HG02678 (cell line): ENCODE measurements around the gene KCNH1.

Experiments used
- ATAC-seq: cut with Tn5 transposase; IDR thresholded peaks from one replicate; pipeline ENCODE4 v1.9.1; 2021; ENCODE audit warnings: mild to moderate bottlenecking, moderate library complexity; ENCODE audit not compliant: unreplicated experiment

KCNH1 gene

DNA sequence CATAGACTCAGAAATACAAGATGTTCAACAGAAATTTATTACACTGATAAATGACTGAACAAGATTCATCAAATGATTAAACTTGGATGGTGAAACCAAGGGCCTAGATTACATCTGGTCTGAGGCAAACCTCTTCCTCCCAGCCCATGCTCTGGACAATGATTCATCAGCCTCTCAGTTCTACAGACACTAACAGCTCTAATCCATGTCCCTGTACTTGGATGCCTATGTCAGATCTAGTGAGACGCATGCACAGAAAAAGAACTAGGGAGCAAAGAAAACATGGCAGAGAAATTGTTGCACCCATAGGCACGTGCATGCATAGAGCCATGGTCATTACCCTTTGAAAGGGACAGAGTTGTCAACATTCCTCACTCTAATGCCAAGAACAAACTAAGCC is 250.1 kb downstream of the KCNH1 start:
- no peak for ATAC-seq

DNA sequence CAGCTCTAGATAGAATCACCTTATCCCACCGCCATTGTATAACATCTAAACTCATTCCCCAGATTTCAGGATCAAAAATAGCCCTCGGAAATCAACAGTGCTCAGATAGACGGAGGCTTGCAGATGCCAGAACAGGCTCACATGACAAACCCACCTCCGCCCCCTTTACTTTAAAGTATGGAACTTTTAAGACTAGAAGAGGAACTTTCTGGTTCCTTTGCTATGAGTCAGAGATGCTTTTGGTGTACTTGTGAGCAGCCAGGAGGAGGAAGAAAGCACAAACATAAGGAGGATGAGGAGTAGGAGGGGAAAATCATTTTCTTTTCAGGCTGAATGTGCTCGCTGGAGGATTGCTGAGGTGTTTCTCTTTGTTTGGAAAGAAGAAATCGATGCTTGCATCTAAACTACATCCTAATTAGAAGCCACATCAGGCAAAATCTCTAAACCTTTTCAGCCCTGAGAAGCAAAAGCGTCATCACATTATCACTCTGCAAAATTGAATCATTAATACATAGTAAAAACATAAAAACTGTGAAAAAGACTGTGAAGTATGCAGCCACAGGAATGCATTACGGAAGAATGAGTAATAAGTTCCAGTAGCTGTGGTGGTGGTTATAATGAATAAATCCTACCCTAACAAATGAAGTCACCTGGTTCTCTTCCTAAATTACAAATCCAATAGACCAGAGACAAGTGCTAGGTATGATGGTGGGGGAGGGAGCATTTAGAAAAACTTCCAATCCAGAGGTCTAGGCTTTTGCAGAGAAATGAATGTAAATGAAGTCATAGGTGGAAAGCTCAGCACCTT is 251.3 kb downstream of the KCNH1 start:
- ATAC-seq: no peak

DNA sequence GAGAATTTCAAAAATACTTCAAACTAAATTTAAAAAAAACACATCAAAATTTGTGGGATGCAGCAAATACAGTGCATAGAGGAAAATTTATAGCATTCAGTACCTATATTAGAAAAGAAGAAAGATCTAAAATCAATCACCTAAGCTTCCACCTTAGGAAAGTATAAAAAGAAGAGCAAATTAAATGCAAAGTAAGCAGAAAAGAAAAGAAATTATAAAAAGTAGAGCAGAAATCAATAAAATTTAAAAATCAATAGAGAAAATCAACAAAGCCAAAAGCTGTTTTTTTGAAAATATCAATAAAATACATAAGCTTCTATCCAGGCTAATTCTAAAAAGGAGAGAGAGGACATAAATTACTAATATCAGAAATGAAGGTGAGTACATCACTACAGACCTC is 255.4 kb downstream of the KCNH1 start:
- ATAC-seq: no peak

GRCh38 chr1:210876275-210876674 is 257.7 kb downstream of the KCNH1 start:
- no peak for ATAC-seq

GRCh38 chr1:210866532-210866931 is 267.4 kb downstream of the KCNH1 start:
- no peak for ATAC-seq

- no peak for ATAC-seq
Measured at GRCh38 chr1:210857705-210858104, 276.2 kb downstream of the KCNH1 start.

DNA sequence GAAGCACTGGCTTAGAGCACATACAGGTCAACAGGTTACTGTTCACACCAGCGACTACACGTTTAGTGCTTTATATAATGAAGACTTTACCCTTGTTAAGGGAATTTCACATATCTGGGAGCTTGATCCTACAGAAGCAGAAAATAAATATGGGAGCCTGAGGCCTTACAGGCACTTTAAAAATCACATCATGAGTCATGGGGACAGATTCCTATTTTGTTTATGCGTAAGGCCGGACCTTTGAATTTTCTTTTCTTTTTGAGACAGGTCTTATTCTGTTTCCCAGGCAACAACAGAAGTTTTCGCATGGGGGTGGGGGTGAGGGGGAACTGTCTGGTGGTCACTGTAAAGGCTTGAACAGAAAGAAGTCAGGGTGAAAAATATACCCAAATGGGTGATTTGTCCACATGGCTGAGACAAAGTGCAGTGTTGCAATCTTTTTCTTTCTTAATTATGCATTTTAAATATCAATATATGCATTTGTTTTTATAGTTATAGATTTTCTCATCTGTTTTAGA is 276.7 kb downstream of the KCNH1 start:
- ATAC-seq: no peak

DNA sequence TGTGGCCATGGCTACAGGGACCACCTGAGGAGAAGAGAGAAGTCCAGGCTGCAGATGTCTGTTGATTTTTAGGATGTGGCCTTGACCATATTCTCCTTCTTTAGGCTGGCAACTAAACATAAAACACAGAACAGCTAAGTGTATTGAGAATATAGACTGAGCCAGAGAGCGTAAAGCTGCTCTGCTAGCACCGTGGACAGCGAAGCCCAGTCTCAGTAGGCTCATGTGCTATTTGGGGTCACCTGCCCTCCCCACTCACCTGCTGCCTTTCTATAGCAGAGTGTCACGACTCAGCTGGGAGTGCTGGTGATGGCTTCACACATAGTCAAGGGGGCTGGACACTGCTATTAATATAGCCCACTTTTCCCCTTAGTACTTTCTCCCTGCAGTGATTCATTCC is 278.5 kb downstream of the KCNH1 start:
- no peak for ATAC-seq

DNA sequence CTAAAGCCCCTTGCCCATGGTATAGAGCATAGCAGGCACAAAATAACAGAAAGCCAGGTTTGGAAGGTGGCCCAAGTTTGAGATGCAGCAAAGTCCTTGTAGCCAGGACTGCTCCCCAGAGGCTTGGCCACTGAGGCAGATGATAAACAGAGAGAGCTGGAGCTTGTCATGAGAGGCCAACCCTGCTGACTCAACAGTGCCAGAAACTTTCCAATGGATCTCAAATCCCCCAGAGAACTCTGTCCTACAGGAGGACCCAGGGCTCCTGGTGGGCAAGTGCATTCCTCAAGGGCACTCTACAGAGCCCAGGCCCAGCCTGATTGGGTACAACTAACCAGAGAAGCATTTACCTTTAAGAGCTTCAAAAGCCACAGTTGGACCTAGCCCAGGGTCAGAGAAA is 280.7 kb downstream of the KCNH1 start:
- ATAC-seq: no peak

GRCh38 chr1:210850556-210850955 is 283.4 kb downstream of the KCNH1 start:
- ATAC-seq: no peak

GRCh38 chr1:210848474-210848873 is 285.5 kb downstream of the KCNH1 start:
- ATAC-seq: no peak

GRCh38 chr1:210841926-210842625 is 291.9 kb downstream of the KCNH1 start:
- ATAC-seq: no peak

DNA sequence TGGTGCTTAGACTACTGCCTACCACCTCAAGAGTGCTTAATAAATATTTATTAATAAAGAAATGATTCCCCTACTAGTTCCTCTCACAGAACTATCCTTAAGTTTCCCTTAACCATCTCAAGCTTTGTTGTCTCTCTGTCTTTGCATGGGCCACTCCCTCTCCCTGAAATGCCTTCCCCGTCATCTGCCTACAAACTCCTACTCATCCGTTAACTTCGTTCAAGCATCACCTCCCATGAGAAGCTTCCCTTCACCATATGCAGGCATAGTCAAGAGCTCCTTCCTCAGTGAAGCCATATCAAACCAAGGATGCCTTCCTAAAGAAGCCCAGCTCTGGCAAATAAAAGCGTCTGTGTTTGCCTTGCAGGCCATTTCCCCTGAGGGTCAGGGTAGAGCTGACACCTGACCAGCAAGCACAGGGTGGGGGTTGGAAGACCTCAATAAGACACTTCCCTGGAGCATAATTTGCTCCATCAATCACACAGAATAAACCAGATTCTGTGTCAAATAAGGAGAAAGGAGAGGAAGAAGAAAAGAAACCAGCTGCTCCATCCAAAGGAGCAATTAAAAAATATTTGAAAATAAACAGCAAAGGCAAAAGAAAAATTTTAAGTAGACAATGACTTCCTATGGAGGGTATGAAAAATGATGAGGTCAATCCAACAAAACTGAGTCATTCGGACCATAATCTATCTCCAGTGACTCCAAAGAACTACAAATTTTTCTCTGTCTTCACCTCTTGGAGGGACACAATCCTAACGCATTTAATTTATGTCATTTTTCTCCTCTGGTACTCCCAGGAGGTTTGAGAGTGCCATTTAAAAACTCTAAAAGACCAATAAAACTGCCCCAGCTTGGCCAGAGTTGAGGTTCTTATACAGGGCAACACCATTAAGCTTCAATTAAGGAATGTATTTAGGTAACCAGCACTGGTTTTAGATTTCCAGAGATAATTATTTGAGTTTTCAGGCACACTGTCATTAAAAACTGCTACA is 303.6 kb downstream of the KCNH1 start:
- ATAC-seq: no peak

DNA sequence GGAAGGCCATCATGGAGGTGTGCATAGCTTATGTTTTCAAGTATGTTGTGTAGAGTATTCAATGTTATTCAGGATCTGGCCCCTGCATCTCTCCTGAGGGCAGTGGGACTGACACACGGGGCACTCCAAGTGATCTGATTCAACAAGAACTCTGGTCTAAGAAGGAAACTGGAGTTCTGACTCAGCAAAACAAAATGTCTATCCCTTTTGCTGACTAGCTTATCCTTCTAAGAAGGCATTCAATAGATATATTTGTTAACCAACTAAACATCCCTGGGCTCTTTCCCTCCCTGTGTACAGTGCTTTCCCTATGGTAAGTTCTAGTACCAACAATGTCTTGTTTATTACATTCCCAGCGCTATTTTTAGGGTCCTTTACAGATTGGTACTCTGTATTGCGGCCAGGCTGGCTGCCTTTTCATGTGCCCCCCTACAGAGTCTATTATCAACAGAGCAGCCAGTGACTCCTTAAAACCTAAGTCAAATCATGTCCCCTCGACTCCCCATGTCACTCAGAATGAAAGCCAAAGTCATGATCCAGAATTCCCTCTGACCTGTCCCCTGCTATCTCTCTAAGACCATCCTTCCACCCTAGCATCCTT is 304.9 kb downstream of the KCNH1 start:
- ATAC-seq: no peak

DNA sequence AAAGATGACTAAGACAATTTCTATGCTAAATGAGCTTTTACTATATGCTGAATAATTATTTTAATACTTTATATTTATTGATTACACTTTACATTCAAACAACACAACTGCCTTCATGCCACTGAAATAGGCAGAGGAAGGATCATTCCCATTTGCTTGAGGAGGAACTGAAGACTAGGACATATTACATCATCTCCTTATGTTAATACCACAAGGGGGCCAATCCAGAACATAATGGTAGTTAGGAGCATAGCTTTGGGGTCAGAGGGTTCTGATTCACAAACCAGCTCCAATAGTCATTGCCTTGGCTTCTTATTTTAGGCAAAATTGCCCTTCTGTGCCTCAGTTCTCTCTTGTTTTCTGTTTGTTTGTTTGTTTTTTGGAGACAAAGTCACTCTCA is 306.5 kb downstream of the KCNH1 start:
- no peak for ATAC-seq

- ATAC-seq: no peak
Measured at GRCh38 chr1:210826686-210827085, 307.3 kb downstream of the KCNH1 start.

DNA sequence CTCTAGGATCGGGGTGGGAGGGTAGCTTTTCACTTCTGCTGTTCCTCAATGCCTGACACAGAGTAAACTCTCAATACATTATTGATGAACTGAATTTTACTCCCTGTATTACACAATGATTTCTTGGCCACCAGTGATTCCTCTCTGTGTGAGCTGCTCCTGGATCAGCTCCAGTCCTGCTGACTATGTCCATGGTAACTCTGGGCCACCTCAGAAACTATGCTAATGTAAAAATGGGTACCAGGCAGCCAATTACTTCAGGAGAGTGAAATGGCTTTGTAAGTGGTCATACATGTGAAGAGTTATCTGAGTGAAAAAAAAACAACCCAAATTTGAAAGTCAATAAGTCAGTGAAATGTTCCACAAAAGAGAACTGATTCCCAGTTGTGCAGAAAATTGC is 311.0 kb downstream of the KCNH1 start:
- no peak for ATAC-seq

- ATAC-seq: no peak
Measured at GRCh38 chr1:210822241-210822640, 311.7 kb downstream of the KCNH1 start.

DNA sequence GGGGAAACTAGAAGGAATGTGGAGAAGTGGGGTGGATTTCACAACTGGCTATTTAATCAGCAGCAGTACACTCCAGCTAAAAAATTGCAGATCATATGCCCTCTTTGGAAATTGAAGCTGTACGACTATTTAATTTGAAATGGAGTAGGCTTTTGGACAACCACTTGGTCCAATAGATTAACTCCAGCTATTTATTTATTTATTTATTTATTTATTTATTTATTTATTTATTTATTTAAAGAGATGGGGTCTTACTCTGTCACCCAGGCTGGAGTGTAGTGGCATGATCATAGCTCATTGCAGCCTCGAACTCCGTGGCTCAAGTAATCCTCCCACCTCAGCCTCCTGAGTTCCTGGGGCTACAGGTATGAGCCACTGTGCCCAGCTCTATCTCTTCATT is 312.3 kb downstream of the KCNH1 start:
- ATAC-seq: no peak

DNA sequence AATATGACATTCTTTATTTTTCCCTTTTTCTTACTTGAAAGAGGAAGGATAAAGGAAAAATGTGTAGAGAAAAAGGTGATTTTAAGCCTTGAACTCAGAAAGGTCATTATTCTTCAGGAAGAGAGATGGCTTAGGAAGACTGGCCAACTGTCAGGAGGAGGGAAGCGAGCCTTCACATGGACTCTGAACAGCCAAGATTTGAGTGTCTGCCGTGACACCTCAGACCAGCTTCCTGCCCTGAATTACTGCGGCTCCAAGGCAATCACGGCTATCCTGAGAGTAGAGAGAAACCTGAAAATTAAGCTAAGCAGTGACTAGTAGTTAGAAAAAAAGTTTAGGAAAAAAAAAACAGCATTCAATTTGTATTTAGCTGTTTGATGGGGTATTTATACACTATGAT is 314.7 kb downstream of the KCNH1 start:
- no peak for ATAC-seq
